Measurements from ENCODE around the gene NUDT2.
A peak's percentile ranks its signal among the peaks of the same experiment; 100 is the strongest.

Gene NUDT2

GRCh38 chr9:34370970-34371880 is 41.9 kb downstream of the NUDT2 start:
- Histone ChIP-seq H3K36me3 (ENCODE audit: insufficient read depth, low read length) (no peaks in the 10 kb centered on the region), H3K4me1 (ENCODE audit: insufficient read depth, low read length) (peaks cover 10% of the 10 kb centered on the region), H3K9me3 (ENCODE audit: control insufficient read depth, insufficient read depth, low read length) (no peaks in the 10 kb centered on the region), H3K9ac (ENCODE audit: low read depth, low read length) (no peak overlapping the region)

- H3K36me3 ChIP-seq (ENCODE audit: insufficient read depth, low read length), result no peaks in the 10 kb centered on the region
- no peaks in the 10 kb centered on the region for H3K9me3 ChIP-seq (ENCODE audit: control insufficient read depth, insufficient read depth, low read length)
- no peak overlapping the region for H3K9ac ChIP-seq (ENCODE audit: low read depth, low read length)
- H3K4me1 ChIP-seq (ENCODE audit: insufficient read depth, low read length), result peaks cover 10% of the 10 kb centered on the region
Observed at GRCh38 chr9:34371886-34372466, 42.6 kb downstream of the NUDT2 start.

GRCh38 chr9:34372467-34373011 is 43.2 kb downstream of the NUDT2 start:
- Histone ChIP-seq H3K9me3 (ENCODE audit: control insufficient read depth, insufficient read depth, low read length) (no peaks in the 10 kb centered on the region), H3K36me3 (ENCODE audit: insufficient read depth, low read length) (no peaks in the 10 kb centered on the region), H3K4me1 (ENCODE audit: insufficient read depth, low read length) (peaks cover 10% of the 10 kb centered on the region)

GRCh38 chr9:34373749-34374148 is 44.4 kb downstream of the NUDT2 start:
- Histone ChIP-seq H3K9me3 (ENCODE audit: control insufficient read depth, insufficient read depth, low read length) (no peaks in the 10 kb centered on the region), H3K36me3 (ENCODE audit: insufficient read depth, low read length) (no peaks in the 10 kb centered on the region), H3K9ac (ENCODE audit: low read depth, low read length) (no peak overlapping the region), H3K4me1 (ENCODE audit: insufficient read depth, low read length) (peaks cover 10% of the 10 kb centered on the region)

More at GRCh38 chr9:34372467-34373011, 43.2 kb downstream of the NUDT2 start:
- H3K9ac ChIP-seq (ENCODE audit: low read depth, low read length), result no peak overlapping the region

GRCh38 chr9:34374339-34374738 is 45.0 kb downstream of the NUDT2 start:
- Histone ChIP-seq H3K4me1 (ENCODE audit: insufficient read depth, low read length) (peaks cover 10% of the 10 kb centered on the region), H3K36me3 (ENCODE audit: insufficient read depth, low read length) (no peaks in the 10 kb centered on the region), H3K9ac (ENCODE audit: low read depth, low read length) (no peak overlapping the region), H3K9me3 (ENCODE audit: control insufficient read depth, insufficient read depth, low read length) (no peaks in the 10 kb centered on the region)

- peaks cover 10% of the 10 kb centered on the region for H3K4me1 ChIP-seq (ENCODE audit: insufficient read depth, low read length)
- H3K9me3 ChIP-seq (ENCODE audit: control insufficient read depth, insufficient read depth, low read length), result no peaks in the 10 kb centered on the region
- H3K9ac ChIP-seq (ENCODE audit: low read depth, low read length), result no peak overlapping the region
- H3K36me3 ChIP-seq (ENCODE audit: insufficient read depth, low read length), result no peaks in the 10 kb centered on the region
Observed at GRCh38 chr9:34374905-34375552, 45.7 kb downstream of the NUDT2 start.

- H3K36me3 ChIP-seq (ENCODE audit: insufficient read depth, low read length), result no peaks in the 10 kb centered on the region
- peak overlapping the region; percentile 86 for H3K9ac ChIP-seq (ENCODE audit: low read depth, low read length)
- H3K4me1 ChIP-seq (ENCODE audit: insufficient read depth, low read length), result peaks cover 10% of the 10 kb centered on the region
- H3K9me3 ChIP-seq (ENCODE audit: control insufficient read depth, insufficient read depth, low read length), result no peaks in the 10 kb centered on the region
Observed at GRCh38 chr9:34375901-34376595, 46.7 kb downstream of the NUDT2 start.

GRCh38 chr9:34376596-34377403 is 47.4 kb downstream of the NUDT2 start, which contains the start of gene MYORG:
MYORG (minus strand) TSS chr9:34376898; CDS start chr9:34372943, 3,955 bp downstream.
- H3K36me3 ChIP-seq (ENCODE audit: insufficient read depth, low read length), result no peaks in the 10 kb centered on the region
- H3K9ac ChIP-seq (ENCODE audit: low read depth, low read length), result peak within 1 kb of the TSS; percentile 86
- H3K4me1 ChIP-seq (ENCODE audit: insufficient read depth, low read length), result peaks cover 10% of the 10 kb centered on the region
- H3K9me3 ChIP-seq (ENCODE audit: control insufficient read depth, insufficient read depth, low read length), result no peaks in the 10 kb centered on the region

- H3K36me3 ChIP-seq (ENCODE audit: insufficient read depth, low read length), result no peaks in the 10 kb centered on the region
- no peaks in the 10 kb centered on the region for H3K9me3 ChIP-seq (ENCODE audit: control insufficient read depth, insufficient read depth, low read length)
- peaks cover 10% of the 10 kb centered on the region for H3K4me1 ChIP-seq (ENCODE audit: insufficient read depth, low read length)
- peak overlapping the region; percentile 86; the same call in 1 of the 2 replicates for H3K9ac ChIP-seq (ENCODE audit: low read depth, low read length)
Observed at GRCh38 chr9:34377404-34377746, 48.0 kb downstream of the NUDT2 start.

GRCh38 chr9:34378376-34379060 is 49.1 kb downstream of the NUDT2 start:
- Histone ChIP-seq H3K36me3 (ENCODE audit: insufficient read depth, low read length) (no peaks in the 10 kb centered on the region), H3K9me3 (ENCODE audit: control insufficient read depth, insufficient read depth, low read length) (no peaks in the 10 kb centered on the region), H3K4me1 (ENCODE audit: insufficient read depth, low read length) (peaks cover 10% of the 10 kb centered on the region), H3K9ac (ENCODE audit: low read depth, low read length) (no peak overlapping the region)

- H3K4me1 ChIP-seq (ENCODE audit: insufficient read depth, low read length), result peaks cover 10% of the 10 kb centered on the region
- no peaks in the 10 kb centered on the region for H3K9me3 ChIP-seq (ENCODE audit: control insufficient read depth, insufficient read depth, low read length)
- peak overlapping the region; percentile 28; the same call in 1 of the 2 replicates for H3K9ac ChIP-seq (ENCODE audit: low read depth, low read length)
- H3K36me3 ChIP-seq (ENCODE audit: insufficient read depth, low read length), result no peaks in the 10 kb centered on the region
Observed at GRCh38 chr9:34379334-34380033, 50.1 kb downstream of the NUDT2 start.

GRCh38 chr9:34380034-34380510 is 50.7 kb downstream of the NUDT2 start:
- Histone ChIP-seq H3K9me3 (ENCODE audit: control insufficient read depth, insufficient read depth, low read length) (no peaks in the 10 kb centered on the region), H3K9ac (ENCODE audit: low read depth, low read length) (peak overlapping the region; percentile 28; the same call in 1 of the 2 replicates), H3K4me1 (ENCODE audit: insufficient read depth, low read length) (peaks cover 8% of the 10 kb centered on the region), H3K36me3 (ENCODE audit: insufficient read depth, low read length) (no peaks in the 10 kb centered on the region)
